Common myeloid progenitor, CD34-positive (primary cell): ENCODE data around the gene ICOSLG.
"Not testable (repeated sequence)": the region's sequence is repeated elsewhere in the genome, so short reads cannot be mapped to it uniquely, and the experiment has no call there.

Experiments used
- CTCF ChIA-PET: fragments of 350-600 bp; sonication (Branson Sonifier 250); formaldehyde crosslinking; loops from one replicate; lab custom pipeline; 2021; ENCODE audit warnings: antibody characterized with exemption; lab: Charles Lee
- POLR2A ChIA-PET: fragments of 350-600 bp; sonication (Branson Sonifier 250); formaldehyde crosslinking; loops from one replicate; lab custom pipeline; 2021; ENCODE audit warnings: antibody characterized with exemption; lab: Charles Lee
- DNase-seq, 3 donors: peaks; one replicate each; pipeline versions ENCODE4 v3.0.0 to v3.0.0-alpha.2; 2013
- H3K27ac ChIP-seq, 2 experiments: 1 replicate in 1 of 2; 2 replicates in 1 of 2; pipeline ENCODE4 v1.7.0; 2013; ENCODE audit warnings: inconsistent platforms in 2 of 2, low read length in 2 of 2, mild to moderate bottlenecking in 2 of 2, low read depth in 1 of 2, moderate library complexity in 1 of 2; ENCODE audit not compliant: severe bottlenecking in 2 of 2, insufficient read depth in 1 of 2, poor library complexity in 1 of 2
- H3K27me3 ChIP-seq, 5 experiments: replicated peaks in 2 of 5; 1 replicate in 3 of 5; 2 replicates in 2 of 5; pipeline versions ENCODE4 v1.6.1 to v1.7.0; 2013; ENCODE audit warnings: low read length in 4 of 5, mild to moderate bottlenecking in 2 of 5, moderate library complexity in 2 of 5, inconsistent platforms in 1 of 5; ENCODE audit not compliant: insufficient read depth in 5 of 5, control insufficient read depth in 4 of 5
- H3K36me3 ChIP-seq, 4 experiments: 1 replicate in 2 of 4; 2 replicates in 2 of 4; pipeline versions ENCODE4 v1.6.1 to v1.7.0; 2013; ENCODE audit warnings: low read length in 3 of 4, control low read depth in 1 of 4, mild to moderate bottlenecking in 1 of 4; ENCODE audit not compliant: control insufficient read depth in 4 of 4, insufficient read depth in 4 of 4
- H3K4me1 ChIP-seq, 4 experiments: 1 replicate in 3 of 4; 2 replicates in 1 of 4; pipeline versions ENCODE4 v1.6.1 to v1.7.1; 2013; ENCODE audit warnings: low read length in 3 of 4, mild to moderate bottlenecking in 3 of 4, control low read depth in 1 of 4, inconsistent platforms in 1 of 4, moderate library complexity in 1 of 4; ENCODE audit not compliant: control insufficient read depth in 4 of 4, insufficient read depth in 4 of 4; ENCODE audit errors: control extremely low read depth in 1 of 4
- H3K4me3 ChIP-seq, 7 experiments: 1 replicate in 4 of 7; 2 replicates in 3 of 7; pipeline versions ENCODE4 v1.5.1 to v1.7.0; 2013; ENCODE audit warnings: mild to moderate bottlenecking in 7 of 7, low read length in 6 of 7, moderate library complexity in 6 of 7, inconsistent platforms in 2 of 7, low read depth in 2 of 7, control low read depth in 1 of 7; ENCODE audit not compliant: insufficient read depth in 4 of 7, control insufficient read depth in 1 of 7; ENCODE audit errors: extremely low read depth in 1 of 7
- H3K9me3 ChIP-seq, 5 experiments: 1 replicate in 4 of 5; 2 replicates in 1 of 5; pipeline versions ENCODE4 v1.6.1 to v1.7.1; 2013; ENCODE audit warnings: low read length in 4 of 5, mild to moderate bottlenecking in 2 of 5, inconsistent platforms in 1 of 5, low read depth in 1 of 5, moderate library complexity in 1 of 5; ENCODE audit not compliant: control insufficient read depth in 4 of 5, insufficient read depth in 2 of 5; ENCODE audit errors: control extremely low read depth in 1 of 5
- WGBS: methylation state at CpG from one replicate; pipeline ENCODE4 v1.1.5; 2013; ENCODE audit not compliant: insufficient coverage; 5-methylcytosine and 5-hydroxymethylcytosine counted together

ICOSLG gene

GRCh38 chr21:44285138-44285992 is 44.6 kb upstream of the ICOSLG start, which contains the start of gene AIRE:
AIRE (plus strand) TSS chr21:44285876; CDS start chr21:44286007, 131 bp downstream.
- Histone ChIP-seq H3K9me3 (no peaks in the 10 kb centered on the region), H3K4me3 (peak within 1 kb of the TSS in 2 of 7 experiments; percentile 32 to 38), H3K27ac (no peak within 1 kb of the TSS), H3K36me3 (no peaks in the 10 kb centered on the region), H3K27me3 (no peaks in the 10 kb centered on the region), H3K4me1 (peaks cover 0 to 22% (median 16%) of the 10 kb centered on the region in 4 experiments)
- CTCF ChIA-PET = interaction anchor here (1.5 kb wide), 1 partner anchor 13 kb away, joined by 6 read pairs; no protein-coding TSS in a partner anchor
- WGBS = 66% methylated on average over 49 of the region's 56 CpGs
- DNase-seq = peak in 1 of 3 donors; percentile 43
- POLR2A ChIA-PET = no interaction called here

GRCh38 chr21:44283948-44284347 is 43.2 kb upstream of the ICOSLG start:
- ChIA-PET CTCF (interaction anchor here (1.1 kb wide), 1 partner anchor 16 kb away, joined by 5 read pairs; no protein-coding TSS in a partner anchor), POLR2A (no interaction called here)
- Histone ChIP-seq H3K4me1 (peaks cover 0 to 22% (median 16%) of the 10 kb centered on the region in 4 experiments), H3K9me3 (no peaks in the 10 kb centered on the region), H3K4me3 (peak overlapping the region in 2 of 7 experiments; percentile 19 to 38), H3K36me3 (no peaks in the 10 kb centered on the region), H3K27ac (no peak overlapping the region), H3K27me3 (no peaks in the 10 kb centered on the region)
- DNase-seq = peak in 2 of 3 donors; percentile 64 to 69
- WGBS = 25% methylated on average over 4 of the region's 11 CpGs

DNA sequence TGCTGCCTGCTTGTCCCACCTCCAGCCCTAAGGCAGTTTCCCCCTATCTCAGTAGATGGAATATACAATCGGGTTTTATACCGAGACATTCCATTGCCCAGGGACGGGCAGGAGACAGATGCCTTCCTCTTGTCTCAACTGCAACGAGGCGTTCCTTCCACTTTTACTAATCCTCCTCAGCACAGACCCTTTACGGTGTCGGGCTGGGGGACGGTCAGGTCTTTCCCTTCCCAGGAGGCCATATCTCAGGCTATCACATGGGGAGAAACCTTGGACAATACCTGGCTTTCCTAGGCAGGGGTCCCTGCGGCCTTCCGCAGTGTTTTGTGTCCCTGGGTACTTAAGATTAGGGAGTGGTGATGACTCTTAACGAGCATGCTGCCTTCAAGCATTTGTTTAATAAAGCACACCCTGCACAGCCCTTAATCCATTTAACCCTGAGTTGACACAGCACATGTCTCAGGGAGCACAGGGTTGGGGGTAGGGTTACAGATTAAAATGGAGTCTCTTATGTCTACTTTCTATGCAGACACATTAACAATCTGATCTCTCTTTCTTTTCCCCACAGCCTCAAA is 42.6 kb upstream of the ICOSLG start:
- H3K4me3 ChIP-seq, H3K9me3 ChIP-seq, H3K27ac ChIP-seq, H3K27me3 ChIP-seq, H3K36me3 ChIP-seq, POLR2A ChIA-PET, DNase-seq: not testable (repeated sequence)
- peaks cover 0 to 22% (median 16%) of the 10 kb centered on the region in 4 experiments for H3K4me1 ChIP-seq
- CTCF ChIA-PET = interaction anchor here (1.1 kb wide), 1 partner anchor 15 kb away, joined by 5 read pairs; no protein-coding TSS in a partner anchor
- 29% methylated on average over 3 of the region's 11 CpGs for WGBS

DNA sequence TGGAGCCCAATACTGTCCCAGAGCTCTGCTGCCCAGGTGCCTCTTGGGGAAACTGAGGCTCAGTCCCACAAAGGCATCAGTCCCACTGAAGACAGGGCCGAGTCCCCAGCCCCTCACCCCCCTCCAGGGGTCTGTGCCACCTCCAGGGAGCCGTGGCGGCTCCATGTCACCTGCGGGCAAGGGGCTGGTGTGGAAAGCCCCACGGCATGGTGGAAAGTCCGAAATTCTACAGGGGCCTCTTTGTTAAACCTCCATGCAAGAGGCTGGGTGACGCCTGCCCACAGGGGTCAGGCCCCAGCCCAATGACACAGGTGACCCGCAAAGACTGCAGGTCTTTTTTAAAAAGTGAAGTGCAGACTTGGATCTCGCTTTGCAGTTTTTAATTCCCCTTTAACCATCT is 41.6 kb upstream of the ICOSLG start:
- Histone ChIP-seq H3K27ac (no peak overlapping the region), H3K4me1 (peaks cover 0 to 22% (median 16%) of the 10 kb centered on the region in 4 experiments), H3K27me3 (no peaks in the 10 kb centered on the region), H3K9me3 (no peaks in the 10 kb centered on the region), H3K36me3 (no peaks in the 10 kb centered on the region), H3K4me3 (no peak overlapping the region)
- ChIA-PET POLR2A (no interaction called here), CTCF (interaction anchor here (0.9 kb wide), 1 partner anchor 15 kb away, joined by 3 read pairs; no protein-coding TSS in a partner anchor)
- 99% methylated on average over 8 of the region's 9 CpGs for WGBS
- DNase-seq = no peak

DNA sequence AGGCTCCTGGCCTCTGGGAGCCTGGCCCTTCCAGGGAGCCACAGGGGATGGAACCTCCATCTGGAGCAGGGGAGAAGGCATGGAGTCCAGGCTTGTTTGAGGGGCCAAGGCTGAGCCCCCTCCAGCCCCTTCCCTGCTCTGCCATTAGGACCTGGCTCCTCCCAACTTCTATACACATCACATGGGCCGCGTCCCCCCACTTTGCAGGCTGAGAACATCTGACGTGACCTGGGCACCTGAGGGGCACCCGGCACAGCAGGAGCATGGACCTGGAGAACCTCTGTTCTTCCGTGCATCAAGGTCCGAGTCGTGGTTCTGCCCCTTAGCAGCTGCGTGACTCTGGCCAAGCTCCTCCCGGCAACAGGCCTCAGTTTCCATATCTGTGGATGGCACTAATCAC is 41.1 kb upstream of the ICOSLG start:
- Histone ChIP-seq H3K27me3 (no peaks in the 10 kb centered on the region), H3K4me1 (peaks cover 0 to 22% (median 16%) of the 10 kb centered on the region in 4 experiments), H3K27ac (no peak overlapping the region), H3K9me3 (no peaks in the 10 kb centered on the region), H3K36me3 (no peaks in the 10 kb centered on the region), H3K4me3 (no peak overlapping the region)
- CTCF ChIA-PET = interaction anchor here (0.9 kb wide), 1 partner anchor 15 kb away, joined by 3 read pairs; no protein-coding TSS in a partner anchor
- DNase-seq = no peak
- POLR2A ChIA-PET = no interaction called here
- WGBS = 98% methylated on average over 9 of the region's 9 CpGs

DNA sequence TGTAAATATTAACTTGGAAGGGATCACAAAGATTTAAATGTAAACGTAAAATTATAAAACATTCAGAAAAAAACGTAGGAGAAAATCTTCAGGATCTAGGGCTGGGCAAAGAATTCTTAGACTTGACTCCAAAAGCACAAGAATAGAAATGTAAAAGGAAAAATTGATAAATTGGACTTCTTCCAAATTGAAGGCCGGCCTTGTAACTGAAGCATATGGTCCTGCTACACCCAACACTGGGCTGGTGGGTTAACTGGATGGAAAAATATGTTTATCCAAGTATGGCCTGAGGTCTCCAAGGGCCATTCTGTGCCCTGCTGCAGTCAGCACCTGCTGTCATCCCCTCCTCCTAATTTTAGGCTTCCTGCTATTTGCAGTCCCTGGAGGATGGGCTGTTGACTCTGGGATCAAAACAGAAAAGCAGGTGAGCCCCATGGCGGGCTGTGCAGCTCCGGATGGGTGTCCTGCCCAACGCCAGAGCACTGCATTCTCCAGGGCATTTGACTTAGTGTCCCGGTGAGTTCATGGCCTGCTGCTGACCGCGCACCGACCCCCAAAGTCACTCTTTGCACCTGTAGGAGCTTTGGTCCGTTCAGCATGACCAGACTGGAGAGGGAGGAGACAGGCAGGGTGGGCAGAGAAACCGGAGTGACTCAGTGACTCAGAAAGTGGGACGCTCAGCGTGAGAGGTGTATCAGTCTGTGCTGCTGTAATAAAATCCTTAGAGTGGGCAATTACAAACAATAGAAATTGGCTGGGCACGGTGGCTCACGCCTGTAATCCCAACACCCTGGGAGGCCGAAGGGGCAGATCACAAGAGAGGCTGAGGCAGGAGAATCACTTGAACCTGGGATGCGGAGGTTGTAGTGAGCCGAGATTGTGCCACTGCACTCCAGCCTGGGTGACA is 38.9 kb upstream of the ICOSLG start:
- DNase-seq = no peak
- Histone ChIP-seq H3K27ac (no peak overlapping the region), H3K27me3 (no peaks in the 10 kb centered on the region), H3K4me1 (peaks cover 0 to 12% (median 11%) of the 10 kb centered on the region in 4 experiments), H3K9me3 (no peaks in the 10 kb centered on the region), H3K4me3 (no peak overlapping the region), H3K36me3 (no peaks in the 10 kb centered on the region)
- POLR2A ChIA-PET = no interaction called here
- CTCF ChIA-PET = interaction anchor here (1.1 kb wide), 1 partner anchor 12 kb away, joined by 4 read pairs; no protein-coding TSS in a partner anchor
- WGBS = 91% methylated on average over 17 of the region's 19 CpGs
